HepG2 (cell line): Measurements from ENCODE around the gene ZFP36L2. TPM values are rescaled to one million over a fixed set of nuclear protein-coding genes. Genes with fewer than 3 reads are reported as not detected.

Source experiments
- AHR ChIP-seq: IDR thresholded peaks from 2 replicates; pipeline ENCODE4 v1.6.1; 2018; ENCODE audit warnings: missing genetic modification reagents, missing compliant biosample characterization
- ATM ChIP-seq: fragments of 450-650 bp; IDR thresholded peaks from 2 replicates; pipeline ENCODE4 v1.7.1; 2017; ENCODE audit warnings: mild to moderate bottlenecking, borderline replicate concordance
- ATRX ChIP-seq: sonication (generic); formaldehyde crosslinking; IDR thresholded peaks from 2 replicates; pipeline ENCODE4 v1.4.0; 2020; ENCODE audit warnings: missing genetic modification reagents, borderline replicate concordance
- BCL3 ChIP-seq: sonication (generic); formaldehyde crosslinking; IDR thresholded peaks from 2 replicates; pipeline ENCODE4 v1.5.1; 2020; ENCODE audit warnings: mild to moderate bottlenecking, missing genetic modification reagents, moderate library complexity
- CCAR2 ChIP-seq: fragments of 200-400 bp; formaldehyde crosslinking; optimal IDR thresholded peaks from 2 replicates; pipeline ENCODE3; 2018; ENCODE audit warnings: low read depth, mild to moderate bottlenecking, low read length, moderate library complexity
- ELK4 ChIP-seq: sonication (generic); formaldehyde crosslinking; IDR thresholded peaks from 2 replicates; pipeline ENCODE4 v1.9.0; 2021; ENCODE audit warnings: missing genetic modification reagents, borderline replicate concordance
- GLMP ChIP-seq: sonication (generic); formaldehyde crosslinking; IDR thresholded peaks from 2 replicates; pipeline ENCODE4 v1.9.0; 2021; ENCODE audit warnings: missing genetic modification reagents, mild to moderate bottlenecking, borderline replicate concordance
- POLR2G ChIP-seq: fragments of 200-400 bp; formaldehyde crosslinking; IDR thresholded peaks from 2 replicates; pipeline ENCODE4 v1.6.1; 2018; ENCODE audit warnings: mild to moderate bottlenecking, low read depth, low read length, moderate library complexity
- PRDM15 ChIP-seq: sonication (generic); formaldehyde crosslinking; IDR thresholded peaks from 2 replicates; pipeline ENCODE4 v1.4.0; 2020; ENCODE audit warnings: missing genetic modification reagents
- SYNCRIP ChIP-seq: fragments of 200-400 bp; formaldehyde crosslinking; IDR thresholded peaks from 2 replicates; pipeline ENCODE4 v1.6.1; 2018; ENCODE audit warnings: mild to moderate bottlenecking, low read depth, low read length; ENCODE audit not compliant: insufficient read depth
- TERF1 ChIP-seq: sonication (generic); formaldehyde crosslinking; IDR thresholded peaks from 2 replicates; pipeline ENCODE4 v1.8.0; 2022; ENCODE audit warnings: mild to moderate bottlenecking, missing genetic modification reagents, moderate library complexity
- TRIM22 ChIP-seq: fragments of 450-650 bp; IDR thresholded peaks from 2 replicates; pipeline ENCODE4 v1.6.1; 2017
- ZNF292 ChIP-seq: sonication (generic); formaldehyde crosslinking; IDR thresholded peaks from 2 replicates; pipeline ENCODE4 v1.8.1; 2022; ENCODE audit warnings: mild to moderate bottlenecking, low read depth, missing genetic modification reagents, borderline replicate concordance
- ZNF354B ChIP-seq: sonication (generic); formaldehyde crosslinking; IDR thresholded peaks from 2 replicates; pipeline ENCODE4 v1.8.0; 2022; ENCODE audit warnings: mild to moderate bottlenecking, missing genetic modification reagents
- ZNF44 ChIP-seq: sonication (generic); formaldehyde crosslinking; IDR thresholded peaks from 2 replicates; pipeline ENCODE4 v1.5.1; 2020; ENCODE audit warnings: mild to moderate bottlenecking, missing genetic modification reagents
- ZNF451 ChIP-seq: sonication (generic); formaldehyde crosslinking; IDR thresholded peaks from 2 replicates; pipeline ENCODE4 v1.5.0; 2020; ENCODE audit warnings: mild to moderate bottlenecking, missing genetic modification reagents
- ZNF460 ChIP-seq: sonication (generic); formaldehyde crosslinking; IDR thresholded peaks from 2 replicates; pipeline ENCODE4 v1.5.1; 2020; ENCODE audit warnings: missing genetic modification reagents, mild to moderate bottlenecking, borderline replicate concordance
- ZNF724P ChIP-seq: sonication (generic); formaldehyde crosslinking; IDR thresholded peaks from 2 replicates; pipeline ENCODE4 v1.8.0; 2022; ENCODE audit warnings: missing genetic modification reagents, borderline replicate concordance
- polyA plus RNA-seq, 8 experiments: library from polyadenylated mRNA; depleted of rRNA in 3 of 8; stranded (reverse) in 7 of 8; unstranded in 1 of 8; fragments of >200 nt; fragmentation: Illumina TruSeq in 4 of 8; extraction: Trizol in 4 of 8; gene quantifications; 2 replicates each; pipeline versions ENCODE4 v1.2.1 to v1.2.3, GENCODE V29; 2011 to 2016; ENCODE audit warnings: low read depth in 4 of 8, missing spikeins in 1 of 8, mixed read lengths in 1 of 8; ENCODE audit not compliant: insufficient read depth in 1 of 8
- total RNA-seq, 5 experiments: library from RNA; depleted of rRNA; stranded (reverse); fragments of >200 nt; fragmentation: Illumina TruSeq; extraction: Trizol; gene quantifications; 2 replicates each; pipeline ENCODE4 v1.2.3, GENCODE V29; 2016; ENCODE audit warnings: low read depth in 1 of 5

The ZFP36L2 gene
- total and polyA plus RNA-seq, 2 of the 13 experiments (the other 11 are each of a cell fraction or from before 2014, with no cell fraction given), result 11.2 to 21.8 TPM

GRCh38 chr2:43194121-43194869 lies 32.1 kb downstream of the ZFP36L2 start (continued):
- peak; percentile 33; the same call in 1 of the 2 replicates for TF ChIP-seq PRDM15 (CRISPR knock-in tag)
- TF ChIP-seq POLR2G, result peak; percentile 93
- TF ChIP-seq SYNCRIP, result no peak
- no peak for TF ChIP-seq TRIM22
- TF ChIP-seq ZNF460, result peak; percentile 78; the same call in 1 of the 2 replicates
- TF ChIP-seq BCL3 (CRISPR knock-in tag), result 0 out of 2 replicates have a peak, but pooled peaks have one; percentile 25
- TF ChIP-seq GLMP (CRISPR knock-in tag), result no peak
- TF ChIP-seq ELK4 (CRISPR knock-in tag), result no peak
- 0 out of 2 replicates have a peak, but pooled peaks have one; percentile 65 for TF ChIP-seq ZNF724P (CRISPR knock-in tag)
- TF ChIP-seq TERF1 (CRISPR knock-in tag), result no peak
- no peak for TF ChIP-seq ATM
- TF ChIP-seq ZNF44 (CRISPR knock-in tag), result no peak; the same call in 1 of the 2 replicates
- peak; percentile 15 for TF ChIP-seq CCAR2
- TF ChIP-seq ZNF292 (CRISPR knock-in tag), result no peak
- no peak; the same call in 1 of the 2 replicates for TF ChIP-seq ATRX (CRISPR knock-in tag)
- TF ChIP-seq ZNF354B, result peak; percentile 63; the same call in 1 of the 2 replicates
- TF ChIP-seq AHR (CRISPR knock-in tag), result peak; percentile 74
- no peak; the same call in none of the 2 replicates for TF ChIP-seq ZNF451 (CRISPR knock-in tag)
